WI38 (cell line): ENCODE measurements around the gene WWOX.

Experiments used
- H3K4me3 ChIP-seq: 2 replicates; pipeline ENCODE4 v1.5.1; 2011; ENCODE audit warnings: low read depth, mild to moderate bottlenecking, control low read depth, low read length
- TF ChIP-seq, protein P1 (sequence below): IDR thresholded peaks from 2 replicates; pipeline ENCODE4 v1.5.1; 2012; ENCODE audit warnings: low read depth, mild to moderate bottlenecking, control low read depth, low read length

Gene WWOX

DNA sequence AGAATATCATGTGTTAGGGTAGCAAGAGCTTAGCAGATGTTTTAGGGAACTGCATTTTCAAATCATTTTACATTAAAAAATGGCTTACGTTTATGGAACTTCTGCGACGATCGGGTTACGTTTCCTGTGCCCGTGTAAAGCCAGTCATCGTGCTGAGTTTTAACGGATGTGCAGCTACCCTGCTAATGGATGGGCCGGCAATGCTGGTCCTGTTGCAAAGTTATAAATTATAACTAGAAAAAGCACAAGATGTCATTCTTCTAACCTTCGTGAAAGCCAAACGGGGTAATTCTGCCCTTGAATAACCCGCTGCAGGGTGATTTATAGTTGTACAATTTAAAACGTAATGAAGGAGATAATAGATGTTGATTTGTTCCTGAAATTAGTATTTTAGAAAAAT, 339.2 kb downstream of the WWOX start:
- H3K4me3 ChIP-seq = no peak overlapping the region

DNA sequence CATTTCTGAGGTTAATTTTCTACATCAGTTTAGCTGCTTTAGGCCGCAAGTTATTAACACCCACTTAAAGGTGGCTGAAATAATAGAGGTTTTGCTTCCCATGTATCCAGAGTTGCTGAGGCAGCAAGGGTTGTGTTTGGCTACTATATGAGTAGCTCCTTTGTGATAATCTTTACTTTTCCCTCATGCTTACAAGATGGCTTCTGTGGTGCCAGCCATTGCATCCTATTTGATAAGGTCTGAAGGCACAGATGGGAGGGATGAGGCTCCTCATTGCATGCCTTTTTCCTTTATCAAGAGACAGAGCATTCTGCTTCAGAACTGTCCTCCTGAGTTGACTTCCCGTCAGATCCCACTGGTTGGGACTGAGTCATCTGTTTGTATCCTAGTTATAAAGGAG, 340.2 kb downstream of the WWOX start:
- TF ChIP-seq, protein P1, sequence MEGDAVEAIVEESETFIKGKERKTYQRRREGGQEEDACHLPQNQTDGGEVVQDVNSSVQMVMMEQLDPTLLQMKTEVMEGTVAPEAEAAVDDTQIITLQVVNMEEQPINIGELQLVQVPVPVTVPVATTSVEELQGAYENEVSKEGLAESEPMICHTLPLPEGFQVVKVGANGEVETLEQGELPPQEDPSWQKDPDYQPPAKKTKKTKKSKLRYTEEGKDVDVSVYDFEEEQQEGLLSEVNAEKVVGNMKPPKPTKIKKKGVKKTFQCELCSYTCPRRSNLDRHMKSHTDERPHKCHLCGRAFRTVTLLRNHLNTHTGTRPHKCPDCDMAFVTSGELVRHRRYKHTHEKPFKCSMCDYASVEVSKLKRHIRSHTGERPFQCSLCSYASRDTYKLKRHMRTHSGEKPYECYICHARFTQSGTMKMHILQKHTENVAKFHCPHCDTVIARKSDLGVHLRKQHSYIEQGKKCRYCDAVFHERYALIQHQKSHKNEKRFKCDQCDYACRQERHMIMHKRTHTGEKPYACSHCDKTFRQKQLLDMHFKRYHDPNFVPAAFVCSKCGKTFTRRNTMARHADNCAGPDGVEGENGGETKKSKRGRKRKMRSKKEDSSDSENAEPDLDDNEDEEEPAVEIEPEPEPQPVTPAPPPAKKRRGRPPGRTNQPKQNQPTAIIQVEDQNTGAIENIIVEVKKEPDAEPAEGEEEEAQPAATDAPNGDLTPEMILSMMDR = no peak
- H3K4me3 ChIP-seq = no peak overlapping the region

More for the DNA sequence above, 339.2 kb downstream of the WWOX start:
- TF ChIP-seq, protein P1 = no peak

DNA sequence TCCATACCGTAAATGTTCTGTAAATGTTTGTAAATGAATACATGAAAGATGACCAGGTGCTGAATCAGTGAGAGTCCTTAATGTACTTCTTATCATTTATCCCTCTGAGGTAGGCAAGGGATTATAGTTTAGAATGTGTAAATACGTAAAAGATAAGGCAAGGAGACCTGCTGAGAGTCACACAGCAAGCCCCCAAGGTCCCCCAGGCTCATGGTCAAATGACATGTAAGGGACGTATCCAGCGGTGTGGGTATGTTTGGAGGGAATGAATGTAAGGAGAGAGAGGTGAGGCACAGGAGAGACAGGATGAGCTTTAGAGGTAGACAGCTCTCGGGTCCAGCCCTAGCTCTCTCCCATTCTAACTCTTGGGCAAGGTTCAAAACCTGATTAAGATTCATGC, 341.8 kb downstream of the WWOX start:
- H3K4me3 ChIP-seq = no peak overlapping the region
- TF ChIP-seq, protein P1 = no peak

DNA sequence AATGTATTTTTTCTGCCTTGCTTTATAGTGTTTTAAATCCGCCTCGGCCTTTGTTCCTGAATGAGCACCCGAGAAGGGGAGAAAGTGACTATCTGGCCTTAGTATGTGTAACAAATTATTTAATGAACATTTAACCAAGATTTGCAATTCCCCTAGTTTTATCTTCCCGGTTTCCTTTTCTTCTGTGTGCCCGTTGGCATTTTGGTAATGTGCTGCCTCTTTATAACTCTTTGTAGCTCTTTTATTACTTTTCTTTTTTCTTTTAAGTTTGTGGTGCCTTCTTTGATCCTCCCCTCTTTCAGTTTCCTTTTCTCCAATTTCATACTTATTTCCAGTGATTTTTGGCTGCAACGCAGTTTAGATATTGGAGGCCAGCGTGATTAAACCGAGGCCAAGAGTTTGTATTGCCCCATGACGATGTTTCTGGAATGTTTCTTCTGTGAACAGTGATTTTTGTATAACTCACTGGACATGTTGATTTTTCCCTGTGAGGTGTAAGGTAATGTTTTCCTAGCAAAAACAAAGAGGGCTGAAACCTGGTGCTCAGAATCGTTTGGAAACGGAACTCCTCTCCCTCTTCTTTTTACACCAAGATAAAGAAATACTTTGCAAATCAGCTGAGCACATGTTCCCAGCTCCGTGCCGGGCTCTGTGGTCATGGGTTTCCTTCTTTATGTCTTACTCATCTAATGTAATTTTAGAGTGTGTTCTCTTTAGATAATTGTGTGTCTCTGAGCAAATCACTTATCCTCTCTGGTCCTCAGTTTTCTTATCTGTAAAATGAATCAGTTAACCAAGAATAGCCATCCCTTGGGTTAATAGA, 344.3 kb downstream of the WWOX start:
- TF ChIP-seq, protein P1 = no peak
- H3K4me3 ChIP-seq = no peak overlapping the region

DNA sequence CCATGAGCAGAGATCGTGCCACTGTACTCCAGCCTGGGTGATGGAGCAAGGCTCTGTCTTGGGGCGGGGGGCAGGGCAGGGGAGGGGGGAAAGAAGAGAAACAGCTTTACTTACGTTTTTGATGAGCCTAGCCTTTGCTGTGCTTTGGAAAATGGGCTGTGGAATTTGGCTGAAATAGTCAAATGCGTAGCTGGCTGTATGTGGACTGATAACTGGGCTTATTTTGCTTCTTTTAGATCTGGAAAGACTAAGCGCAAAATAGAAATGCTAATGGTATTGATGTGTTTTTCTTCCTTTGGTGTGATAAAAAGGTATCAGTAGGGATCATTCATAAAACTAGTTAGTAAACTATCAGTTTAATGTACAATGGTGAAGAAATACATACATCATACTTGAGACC, 346.4 kb downstream of the WWOX start:
- no peak overlapping the region for H3K4me3 ChIP-seq
- TF ChIP-seq, protein P1 = no peak

DNA sequence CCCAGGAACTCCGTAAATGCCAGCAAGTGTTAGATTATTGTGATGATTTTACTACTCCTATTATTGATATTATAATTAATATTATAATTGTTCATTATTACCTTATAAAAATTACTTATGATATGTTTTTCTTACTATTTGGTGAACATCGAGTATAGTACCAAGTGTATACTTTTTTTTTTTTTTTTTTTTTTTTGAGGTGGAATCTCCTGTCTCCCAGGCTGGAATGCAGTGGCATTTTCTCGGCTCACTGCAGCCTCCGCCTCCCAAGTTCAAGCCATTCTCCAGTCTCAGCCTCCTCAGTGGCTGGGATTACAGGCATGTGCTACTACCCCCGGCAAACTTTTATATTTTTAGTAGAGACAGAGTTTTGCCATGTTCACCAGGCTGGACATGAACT, 347.0 kb downstream of the WWOX start:
- TF ChIP-seq, protein P1 = no peak

DNA sequence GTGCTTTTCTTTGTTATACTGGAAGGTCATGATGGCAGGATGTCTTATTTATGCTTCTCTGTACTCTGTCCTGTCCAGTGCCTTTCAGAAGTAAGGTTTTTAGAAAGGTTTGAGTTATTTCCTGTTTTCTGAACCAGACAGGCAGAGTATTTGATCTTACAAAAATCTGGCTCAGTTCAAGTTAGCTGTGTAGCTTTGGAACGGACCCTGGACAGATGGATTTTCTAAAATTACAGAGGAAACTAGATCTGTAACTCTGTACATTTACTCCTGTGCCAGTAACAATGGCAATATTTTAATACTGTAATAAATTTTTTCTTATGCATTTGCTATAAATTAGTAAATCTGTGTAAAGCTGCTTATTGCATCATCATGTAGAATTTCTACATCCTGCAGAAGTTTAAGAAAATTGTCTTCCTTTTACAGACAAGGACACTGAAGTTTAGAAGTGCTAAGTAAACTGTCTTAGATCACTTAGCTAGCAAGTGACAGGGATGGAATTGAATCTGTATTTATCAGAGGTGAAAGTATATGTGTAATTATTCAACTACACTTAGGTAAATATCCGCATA, 347.6 kb downstream of the WWOX start:
- no peak overlapping the region for H3K4me3 ChIP-seq
- TF ChIP-seq, protein P1 = no peak

More for the DNA sequence above, 347.0 kb downstream of the WWOX start:
- H3K4me3 ChIP-seq = no peak overlapping the region
